Measurements from ENCODE around the gene LCN6. TPM values are rescaled to one million over a fixed set of nuclear protein-coding genes. Genes with fewer than 3 reads are reported as not detected.

The LCN6 gene
- total and polyA plus RNA-seq, 2 donors (not counting 1 experiment from before 2014, with no cell fraction given): 0.18 TPM; not detected in 1

- Histone ChIP-seq H3K4me2 (replicated peaks; ENCODE audit: low read depth, low read length, poor library complexity, severe bottlenecking) (no peak overlapping the region), H3K27ac (ENCODE audit: low read length in 2 of 2) (no peak overlapping the region), H3K79me2 (ENCODE audit: control insufficient read depth, insufficient read depth, low read length) (no peaks in the 10 kb centered on the region), H3K9ac (ENCODE audit: low read length) (no peak overlapping the region), H3K9me3 (ENCODE audit: control extremely low read depth in 1 of 3, control insufficient read depth in 2 of 3, insufficient read depth in 1 of 3, low read length in 2 of 3) (no peaks in the 10 kb centered on the region), H2AFZ (ENCODE audit: insufficient read depth, low read depth, low read length, poor library complexity, severe bottlenecking) (no peak overlapping the region), H3K27me3 (replicated peaks in 1 of 4; ENCODE audit: control extremely low read depth in 1 of 4, control insufficient read depth in 3 of 4, insufficient read depth in 4 of 4, low read length in 3 of 4) (no peaks in the 10 kb centered on the region), H3K4me1 (ENCODE audit: control insufficient read depth in 2 of 2, insufficient read depth in 2 of 2, low read length in 2 of 2) (peaks cover 0 to 2% of the 10 kb centered on the region in 2 donors), H3K4me3 (ENCODE audit: control extremely low read depth in 1 of 5, extremely low read depth in 1 of 5, insufficient read depth in 1 of 5, low read depth in 2 of 5, low read length in 4 of 5) (no peak overlapping the region), H3K36me3 (replicated peaks in 1 of 2; ENCODE audit: control extremely low read depth in 1 of 2, control insufficient read depth in 1 of 2, extremely low read depth in 1 of 2, insufficient read depth in 2 of 2, low read length in 1 of 2) (no peaks in the 10 kb centered on the region), H4K20me1 (ENCODE audit: control insufficient read depth, insufficient read depth, low read length, poor library complexity, severe bottlenecking) (no peaks in the 10 kb centered on the region)
- H3K9me3 Mint-ChIP-seq (ENCODE audit: insufficient read depth): no peaks in the 10 kb centered on the region
- ATAC-seq (ENCODE audit: low read depth) (no peak), DNase-seq (no peak)
- H3K27me3 Mint-ChIP-seq: peaks cover 15% of the 10 kb centered on the region
- H3K4me1 Mint-ChIP-seq: peaks cover 4% of the 10 kb centered on the region
- H3K27ac Mint-ChIP-seq: no peak overlapping the region
- no peak overlapping the region for H3K4me3 Mint-ChIP-seq
- WGBS (ENCODE audit: insufficient coverage): 100% methylated on average over 3 of the region's 3 CpGs
- POLR2A ChIA-PET: interaction anchor here (2.0 kb wide), 1 partner anchor 14 kb away, joined by 4 read pairs; no protein-coding TSS in a partner anchor
- no peak for TF ChIP-seq EZH2 (IDR thresholded peaks at IDR 0.05; ENCODE audit: borderline replicate concordance, insufficient read depth, low read depth, low read length, poor library complexity, severe bottlenecking)
- no peak for TF ChIP-seq CTCF (IDR thresholded peaks at IDR 0.05)
- intact Hi-C loops (cut with micrococcal nuclease): no loop called here
- CTCF ChIA-PET: interaction anchor here (1.3 kb wide), 1 partner anchor 253 kb away, joined by 3 read pairs; no protein-coding TSS in a partner anchor
Observed at GRCh38 chr9:136782452-136782851, 34.1 kb upstream of the LCN6 start.

GRCh38 chr9:136779808-136780207 is 31.5 kb upstream of the LCN6 start:
- ChIA-PET POLR2A (interaction anchor here (0.6 kb wide), 1 partner anchor 353 kb away, joined by 5 read pairs; no protein-coding TSS in a partner anchor), CTCF (interaction anchor here (1.0 to 1.1 kb wide), 2 partner anchors 50 to 255 kb away, joined by 3 to 7 read pairs; no protein-coding TSS in a partner anchor)
- H3K27ac ChIP-seq (ENCODE audit: low read length in 2 of 2): no peak overlapping the region
- H3K27me3 Mint-ChIP-seq: peaks cover 19% of the 10 kb centered on the region
- H3K4me2 ChIP-seq (replicated peaks; ENCODE audit: low read depth, low read length, poor library complexity, severe bottlenecking): no peak overlapping the region
- H3K4me3 Mint-ChIP-seq: no peak overlapping the region
- no peaks in the 10 kb centered on the region for H3K9me3 Mint-ChIP-seq (ENCODE audit: insufficient read depth)
- no peak overlapping the region for H3K4me3 ChIP-seq (ENCODE audit: control extremely low read depth in 1 of 5, extremely low read depth in 1 of 5, insufficient read depth in 1 of 5, low read depth in 2 of 5, low read length in 4 of 5)
- no peak overlapping the region for H3K9ac ChIP-seq (ENCODE audit: low read length)
- intact Hi-C loops (cut with micrococcal nuclease): no loop called here
- TF ChIP-seq CTCF (IDR thresholded peaks at IDR 0.05) (no peak), EZH2 (IDR thresholded peaks at IDR 0.05; ENCODE audit: borderline replicate concordance, insufficient read depth, low read depth, low read length, poor library complexity, severe bottlenecking) (no peak)
- peaks cover 0 to 4% (median 0%) of the 10 kb centered on the region in 4 experiments for H3K27me3 ChIP-seq (replicated peaks in 1 of 4; ENCODE audit: control extremely low read depth in 1 of 4, control insufficient read depth in 3 of 4, insufficient read depth in 4 of 4, low read length in 3 of 4)
- no peaks in the 10 kb centered on the region for H3K36me3 ChIP-seq (replicated peaks in 1 of 2; ENCODE audit: control extremely low read depth in 1 of 2, control insufficient read depth in 1 of 2, extremely low read depth in 1 of 2, insufficient read depth in 2 of 2, low read length in 1 of 2)
- no peaks in the 10 kb centered on the region for H3K4me1 ChIP-seq (ENCODE audit: control insufficient read depth in 2 of 2, insufficient read depth in 2 of 2, low read length in 2 of 2)
- no peaks in the 10 kb centered on the region for H3K79me2 ChIP-seq (ENCODE audit: control insufficient read depth, insufficient read depth, low read length)
- no peak for DNase-seq
- WGBS (ENCODE audit: insufficient coverage): 84% methylated on average over 5 of the region's 5 CpGs
- H4K20me1 ChIP-seq (ENCODE audit: control insufficient read depth, insufficient read depth, low read length, poor library complexity, severe bottlenecking): no peaks in the 10 kb centered on the region
- peaks cover 4% of the 10 kb centered on the region for H3K4me1 Mint-ChIP-seq
- no peaks in the 10 kb centered on the region for H3K9me3 ChIP-seq (ENCODE audit: control extremely low read depth in 1 of 3, control insufficient read depth in 2 of 3, insufficient read depth in 1 of 3, low read length in 2 of 3)
- no peak overlapping the region for H2AFZ ChIP-seq (ENCODE audit: insufficient read depth, low read depth, low read length, poor library complexity, severe bottlenecking)
- H3K27ac Mint-ChIP-seq: no peak overlapping the region
- no peak for ATAC-seq (ENCODE audit: low read depth)
